Measurements from ENCODE around the gene CACNA2D3.

The CACNA2D3 gene

GRCh38 chr3:55075846-55076245, 953.5 kb downstream of the CACNA2D3 start:
- no peak overlapping the region for H3K27ac ChIP-seq
- no peaks in the 10 kb centered on the region for H3K36me3 ChIP-seq (ENCODE audit: insufficient read depth, low read length)
- no peak overlapping the region for H3K9ac ChIP-seq (ENCODE audit: insufficient read length)
- no peak overlapping the region for H3K4me3 ChIP-seq
- TF ChIP-seq POLR2AphosphoS5 (IDR thresholded peaks at IDR 0.05; ENCODE audit: borderline replicate concordance, low read depth, low read length): no peak
- no peak for TF ChIP-seq EZH2 (IDR thresholded peaks at IDR 0.05)
- no peak for TF ChIP-seq FOXP2 (optimal IDR thresholded peaks at IDR 0.05; ENCODE audit: control extremely low read depth, extremely low read length, insufficient read depth)
- DNase-seq (ENCODE audit: low read depth, low spot score): no peak
- no peaks in the 10 kb centered on the region for H3K9me3 ChIP-seq (ENCODE audit: low read depth, low read length)

GRCh38 chr3:55077726-55078125, 955.4 kb downstream of the CACNA2D3 start:
- DNase-seq (ENCODE audit: low read depth, low spot score): no peak
- H3K9ac ChIP-seq (ENCODE audit: insufficient read length): no peak overlapping the region
- H3K36me3 ChIP-seq (ENCODE audit: insufficient read depth, low read length): no peaks in the 10 kb centered on the region
- H3K9me3 ChIP-seq (ENCODE audit: low read depth, low read length): no peaks in the 10 kb centered on the region
- H3K27ac ChIP-seq: no peak overlapping the region
- no peak overlapping the region for H3K4me3 ChIP-seq
- TF ChIP-seq FOXP2 (optimal IDR thresholded peaks at IDR 0.05; ENCODE audit: control extremely low read depth, extremely low read length, insufficient read depth): no peak
- TF ChIP-seq POLR2AphosphoS5 (IDR thresholded peaks at IDR 0.05; ENCODE audit: borderline replicate concordance, low read depth, low read length): no peak
- no peak for TF ChIP-seq EZH2 (IDR thresholded peaks at IDR 0.05)

GRCh38 chr3:55078876-55079275, 956.5 kb downstream of the CACNA2D3 start:
- no peak overlapping the region for H3K27ac ChIP-seq

GRCh38 chr3:55085231-55085630, 962.9 kb downstream of the CACNA2D3 start:
- Histone ChIP-seq H3K9ac (ENCODE audit: insufficient read length) (no peak overlapping the region), H3K9me3 (ENCODE audit: low read depth, low read length) (no peaks in the 10 kb centered on the region)

More at GRCh38 chr3:55078876-55079275, 956.5 kb downstream of the CACNA2D3 start:
- TF ChIP-seq FOXP2 (optimal IDR thresholded peaks at IDR 0.05; ENCODE audit: control extremely low read depth, extremely low read length, insufficient read depth): no peak
- no peak for TF ChIP-seq POLR2AphosphoS5 (IDR thresholded peaks at IDR 0.05; ENCODE audit: borderline replicate concordance, low read depth, low read length)
- TF ChIP-seq EZH2 (IDR thresholded peaks at IDR 0.05): no peak
- no peaks in the 10 kb centered on the region for H3K9me3 ChIP-seq (ENCODE audit: low read depth, low read length)
- H3K9ac ChIP-seq (ENCODE audit: insufficient read length): no peak overlapping the region
- no peak for DNase-seq (ENCODE audit: low read depth, low spot score)
- no peak overlapping the region for H3K4me3 ChIP-seq
- no peaks in the 10 kb centered on the region for H3K36me3 ChIP-seq (ENCODE audit: insufficient read depth, low read length)

GRCh38 chr3:55089211-55089610, 966.9 kb downstream of the CACNA2D3 start:
- TF ChIP-seq FOXP2 (optimal IDR thresholded peaks at IDR 0.05; ENCODE audit: control extremely low read depth, extremely low read length, insufficient read depth): no peak
- no peak for TF ChIP-seq EZH2 (IDR thresholded peaks at IDR 0.05)
- TF ChIP-seq POLR2AphosphoS5 (IDR thresholded peaks at IDR 0.05; ENCODE audit: borderline replicate concordance, low read depth, low read length): no peak
- Histone ChIP-seq H3K27ac (no peak overlapping the region), H3K4me3 (no peak overlapping the region), H3K36me3 (ENCODE audit: insufficient read depth, low read length) (no peaks in the 10 kb centered on the region), H3K9ac (ENCODE audit: insufficient read length) (no peak overlapping the region), H3K9me3 (ENCODE audit: low read depth, low read length) (no peaks in the 10 kb centered on the region)
- DNase-seq (ENCODE audit: low read depth, low spot score): no peak

More at GRCh38 chr3:55085231-55085630, 962.9 kb downstream of the CACNA2D3 start:
- no peak for TF ChIP-seq POLR2AphosphoS5 (IDR thresholded peaks at IDR 0.05; ENCODE audit: borderline replicate concordance, low read depth, low read length)
- TF ChIP-seq FOXP2 (optimal IDR thresholded peaks at IDR 0.05; ENCODE audit: control extremely low read depth, extremely low read length, insufficient read depth): no peak
- TF ChIP-seq EZH2 (IDR thresholded peaks at IDR 0.05): no peak
- Histone ChIP-seq H3K4me3 (no peak overlapping the region), H3K27ac (no peak overlapping the region), H3K36me3 (ENCODE audit: insufficient read depth, low read length) (no peaks in the 10 kb centered on the region)
- no peak for DNase-seq (ENCODE audit: low read depth, low spot score)

GRCh38 chr3:55090291-55090690, 967.9 kb downstream of the CACNA2D3 start:
- Histone ChIP-seq H3K36me3 (ENCODE audit: insufficient read depth, low read length) (no peaks in the 10 kb centered on the region), H3K4me3 (no peak overlapping the region), H3K9ac (ENCODE audit: insufficient read length) (no peak overlapping the region), H3K27ac (no peak overlapping the region), H3K9me3 (ENCODE audit: low read depth, low read length) (no peaks in the 10 kb centered on the region)
- TF ChIP-seq POLR2AphosphoS5 (IDR thresholded peaks at IDR 0.05; ENCODE audit: borderline replicate concordance, low read depth, low read length): no peak
- no peak for TF ChIP-seq FOXP2 (optimal IDR thresholded peaks at IDR 0.05; ENCODE audit: control extremely low read depth, extremely low read length, insufficient read depth)
- no peak for TF ChIP-seq EZH2 (IDR thresholded peaks at IDR 0.05)
- DNase-seq (ENCODE audit: low read depth, low spot score): no peak

GRCh38 chr3:55090746-55091145, 968.4 kb downstream of the CACNA2D3 start:
- TF ChIP-seq POLR2AphosphoS5 (IDR thresholded peaks at IDR 0.05; ENCODE audit: borderline replicate concordance, low read depth, low read length) (no peak), FOXP2 (optimal IDR thresholded peaks at IDR 0.05; ENCODE audit: control extremely low read depth, extremely low read length, insufficient read depth) (no peak), EZH2 (IDR thresholded peaks at IDR 0.05) (no peak)

GRCh38 chr3:55091381-55092225, 969.3 kb downstream of the CACNA2D3 start:
- TF ChIP-seq POLR2AphosphoS5 (IDR thresholded peaks at IDR 0.05; ENCODE audit: borderline replicate concordance, low read depth, low read length) (no peak), EZH2 (IDR thresholded peaks at IDR 0.05) (no peak), FOXP2 (optimal IDR thresholded peaks at IDR 0.05; ENCODE audit: control extremely low read depth, extremely low read length, insufficient read depth) (no peak)
- no peak for DNase-seq (ENCODE audit: low read depth, low spot score)
- H3K27ac ChIP-seq: no peak overlapping the region
- no peak overlapping the region for H3K4me3 ChIP-seq
- H3K36me3 ChIP-seq (ENCODE audit: insufficient read depth, low read length): no peaks in the 10 kb centered on the region
- no peaks in the 10 kb centered on the region for H3K9me3 ChIP-seq (ENCODE audit: low read depth, low read length)
- H3K9ac ChIP-seq (ENCODE audit: insufficient read length): no peak overlapping the region

More at GRCh38 chr3:55090746-55091145, 968.4 kb downstream of the CACNA2D3 start:
- Histone ChIP-seq H3K9ac (ENCODE audit: insufficient read length) (no peak overlapping the region), H3K36me3 (ENCODE audit: insufficient read depth, low read length) (no peaks in the 10 kb centered on the region), H3K9me3 (ENCODE audit: low read depth, low read length) (no peaks in the 10 kb centered on the region), H3K4me3 (no peak overlapping the region), H3K27ac (no peak overlapping the region)
- DNase-seq (ENCODE audit: low read depth, low spot score): no peak
